HepG2 (cell line): Measurements from ENCODE around the gene NRL. TPM values are rescaled to one million over a fixed set of nuclear protein-coding genes. Genes with fewer than 3 reads are reported as not detected.

ENCODE experiments used
- ATF7-NPFF ChIP-seq: sonication (generic); formaldehyde crosslinking; IDR thresholded peaks from 2 replicates; pipeline ENCODE4 v1.8.1; 2023; ENCODE audit warnings: mild to moderate bottlenecking, low read depth, missing genetic modification reagents, moderate library complexity
- CEBPG ChIP-seq: IDR thresholded peaks from 2 replicates; pipeline ENCODE4 v1.6.1; 2016
- HDAC6 ChIP-seq: fragments of 200-600 bp; sonication (generic); IDR thresholded peaks from 2 replicates; pipeline ENCODE4 v1.7.0; 2017; ENCODE audit warnings: mild to moderate bottlenecking, antibody characterized with exemption, low read length, low read depth
- HES4 ChIP-seq: sonication (generic); formaldehyde crosslinking; IDR thresholded peaks from 2 replicates; pipeline ENCODE4 v1.9.0; 2021; ENCODE audit warnings: mild to moderate bottlenecking, missing genetic modification reagents, borderline replicate concordance
- HMG20B ChIP-seq: conservative IDR thresholded peaks from 2 replicates; pipeline ENCODE4 v1.6.1; 2016; ENCODE audit warnings: missing genetic modification reagents, missing compliant biosample characterization
- IKZF1 ChIP-seq: fragments of 450-650 bp; IDR thresholded peaks from 2 replicates; pipeline ENCODE4 v1.7.1; 2016
- JUN ChIP-seq: sonication (generic); formaldehyde crosslinking; IDR thresholded peaks from 2 replicates; pipeline ENCODE4 v1.4.0; 2020; ENCODE audit warnings: mild to moderate bottlenecking, missing genetic modification reagents
- MBD4 ChIP-seq: IDR thresholded peaks from 2 replicates; pipeline ENCODE4 v1.6.1; 2012; ENCODE audit warnings: low read length, inconsistent platforms, borderline replicate concordance
- NR2F1 ChIP-seq, 2 experiments: fragments of 450-650 bp in 1 of 2; formaldehyde crosslinking in 1 of 2; IDR thresholded peaks; 2 replicates each; pipeline versions ENCODE4 v1.5.0 to v1.6.1; 2016 to 2020; ENCODE audit warnings: mild to moderate bottlenecking in 1 of 2, missing compliant biosample characterization in 1 of 2, missing genetic modification reagents in 1 of 2, moderate library complexity in 1 of 2
- PRDM4 ChIP-seq: sonication (generic); formaldehyde crosslinking; IDR thresholded peaks from 2 replicates; pipeline ENCODE4 v1.9.0; 2021; ENCODE audit warnings: missing genetic modification reagents, borderline replicate concordance
- RELA ChIP-seq: sonication (generic); formaldehyde crosslinking; IDR thresholded peaks from 2 replicates; pipeline ENCODE4 v1.4.0; 2020; ENCODE audit warnings: missing genetic modification reagents
- TFAP4 ChIP-seq: sonication (generic); IDR thresholded peaks from 2 replicates; pipeline ENCODE4 v1.6.1; 2016; ENCODE audit warnings: low read depth, borderline replicate concordance
- THAP7 ChIP-seq: sonication (generic); formaldehyde crosslinking; IDR thresholded peaks from 2 replicates; pipeline ENCODE4 v1.8.1; 2023; ENCODE audit warnings: mild to moderate bottlenecking, missing genetic modification reagents
- ZBTB3 ChIP-seq: sonication (generic); formaldehyde crosslinking; IDR thresholded peaks from 2 replicates; pipeline ENCODE4 v1.4.0; 2020; ENCODE audit warnings: low read depth, mild to moderate bottlenecking, moderate library complexity, missing genetic modification reagents, borderline replicate concordance
- ZNF253 ChIP-seq: sonication (generic); formaldehyde crosslinking; IDR thresholded peaks from 2 replicates; pipeline ENCODE4 v1.8.0; 2022; ENCODE audit warnings: mild to moderate bottlenecking, missing genetic modification reagents, borderline replicate concordance
- ZNF264 ChIP-seq: sonication (generic); formaldehyde crosslinking; IDR thresholded peaks from 2 replicates; pipeline ENCODE4 v1.4.0; 2020; ENCODE audit warnings: missing genetic modification reagents
- ZNF558 ChIP-seq: sonication (generic); formaldehyde crosslinking; IDR thresholded peaks from 2 replicates; pipeline ENCODE4 v1.9.0; 2022; ENCODE audit warnings: mild to moderate bottlenecking, missing genetic modification reagents, borderline replicate concordance
- ZSCAN9 ChIP-seq: IDR thresholded peaks from 2 replicates; pipeline ENCODE4 v1.6.1; 2016; ENCODE audit warnings: borderline replicate concordance
- polyA plus RNA-seq, 8 experiments: library from polyadenylated mRNA; depleted of rRNA in 3 of 8; stranded (reverse) in 7 of 8; unstranded in 1 of 8; fragments of >200 nt; fragmentation: Illumina TruSeq in 4 of 8; extraction: Trizol in 4 of 8; gene quantifications; 2 replicates each; pipeline versions ENCODE4 v1.2.1 to v1.2.3, GENCODE V29; 2011 to 2016; ENCODE audit warnings: low read depth in 4 of 8, missing spikeins in 1 of 8, mixed read lengths in 1 of 8; ENCODE audit not compliant: insufficient read depth in 1 of 8
- total RNA-seq, 5 experiments: library from RNA; depleted of rRNA; stranded (reverse); fragments of >200 nt; fragmentation: Illumina TruSeq; extraction: Trizol; gene quantifications; 2 replicates each; pipeline ENCODE4 v1.2.3, GENCODE V29; 2016; ENCODE audit warnings: low read depth in 1 of 5
- TF ChIP-seq, protein P1 (sequence below): sonication (generic); formaldehyde crosslinking; IDR thresholded peaks from 2 replicates; pipeline ENCODE4 v1.5.0; 2020; ENCODE audit warnings: mild to moderate bottlenecking, missing genetic modification reagents
- TF ChIP-seq, protein P2 (sequence below): sonication (generic); formaldehyde crosslinking; IDR thresholded peaks from 2 replicates; pipeline ENCODE4 v1.4.0; 2020; ENCODE audit warnings: missing genetic modification reagents

NRL gene
- total and polyA plus RNA-seq, 2 of the 13 experiments (the other 11 are each of a cell fraction or from before 2014, with no cell fraction given), result 2.5 to 4.7 TPM

DNA sequence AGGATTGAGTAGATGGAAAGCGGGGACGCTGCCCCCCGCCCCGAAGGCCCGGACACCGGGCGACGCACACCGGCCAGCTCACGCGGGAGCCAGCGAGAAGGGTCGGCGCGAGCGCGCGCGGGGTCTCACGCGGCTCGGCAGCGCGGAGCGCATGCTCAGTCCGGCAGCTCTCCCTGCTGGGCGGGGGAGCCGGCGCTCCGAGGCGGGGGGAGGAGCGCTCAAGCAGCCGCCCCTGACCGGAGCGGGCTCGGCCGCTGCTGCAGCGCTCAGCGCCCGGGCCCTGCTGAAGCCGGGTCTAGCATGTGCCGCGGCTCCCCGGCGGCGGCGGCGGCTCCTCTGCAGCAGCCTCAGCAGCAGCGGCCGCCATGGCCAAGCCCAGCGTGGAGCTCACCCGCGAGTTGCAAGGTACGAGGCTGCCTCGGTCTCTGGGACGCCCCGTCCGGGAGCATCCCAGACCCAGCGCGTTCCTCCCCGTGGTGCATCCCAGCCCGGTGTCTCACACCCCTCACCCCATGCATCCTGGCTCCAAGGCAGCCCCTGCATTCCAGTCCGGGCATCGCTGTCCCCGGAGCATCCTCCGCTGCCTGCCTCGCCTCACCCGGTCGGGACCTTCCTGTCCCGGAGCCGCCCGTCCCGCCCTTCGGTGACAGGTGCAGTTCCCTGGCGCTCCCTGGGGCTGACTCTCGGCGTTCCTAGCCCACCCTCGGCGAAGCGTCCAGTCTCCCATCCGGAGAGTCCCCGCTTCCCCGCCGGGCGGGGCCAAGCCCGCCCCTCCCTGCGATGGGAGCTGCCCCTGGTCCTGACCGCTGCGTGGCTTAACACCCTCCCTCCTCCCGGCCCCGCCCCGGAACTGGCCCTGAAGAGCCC is 62.7 kb downstream of the NRL start, which contains the start of gene CARMIL3 (continued):
- TF ChIP-seq ZNF264 (no peak; the same call in 1 of the 2 replicates), NR2F1 (CRISPR knock-in tag; IDR thresholded peaks at IDR 0.05) (no peak; a peak in 1 of 4 replicates), ZBTB3 (peak; percentile 82; the same call in 1 of the 2 replicates), HES4 (peak; percentile 83), PRDM4 (CRISPR knock-in tag) (peak; percentile 88), HMG20B (CRISPR knock-in tag) (peak; percentile 74; the same call in 1 of the 2 replicates), IKZF1 (no peak), ZNF558 (CRISPR knock-in tag) (peak; percentile 85; the same call in 1 of the 2 replicates), RELA (CRISPR knock-in tag) (peak; percentile 84; the same call in 1 of the 2 replicates), THAP7 (CRISPR knock-in tag) (0 out of 2 replicates have a peak, but pooled peaks have one; percentile 5), HDAC6 (no peak), TFAP4 (peak; percentile 34; the same call in 1 of the 2 replicates), JUN (CRISPR knock-in tag) (peak; percentile 69; the same call in 1 of the 2 replicates), CEBPG (CRISPR knock-in tag) (no peak), ZNF253 (CRISPR knock-in tag) (peak; percentile 87), ZSCAN9 (CRISPR knock-in tag) (peak; percentile 84), MBD4 (no peak), ATF7-NPFF (CRISPR knock-in tag) (peak; percentile 89)
- TF ChIP-seq, protein P1, sequence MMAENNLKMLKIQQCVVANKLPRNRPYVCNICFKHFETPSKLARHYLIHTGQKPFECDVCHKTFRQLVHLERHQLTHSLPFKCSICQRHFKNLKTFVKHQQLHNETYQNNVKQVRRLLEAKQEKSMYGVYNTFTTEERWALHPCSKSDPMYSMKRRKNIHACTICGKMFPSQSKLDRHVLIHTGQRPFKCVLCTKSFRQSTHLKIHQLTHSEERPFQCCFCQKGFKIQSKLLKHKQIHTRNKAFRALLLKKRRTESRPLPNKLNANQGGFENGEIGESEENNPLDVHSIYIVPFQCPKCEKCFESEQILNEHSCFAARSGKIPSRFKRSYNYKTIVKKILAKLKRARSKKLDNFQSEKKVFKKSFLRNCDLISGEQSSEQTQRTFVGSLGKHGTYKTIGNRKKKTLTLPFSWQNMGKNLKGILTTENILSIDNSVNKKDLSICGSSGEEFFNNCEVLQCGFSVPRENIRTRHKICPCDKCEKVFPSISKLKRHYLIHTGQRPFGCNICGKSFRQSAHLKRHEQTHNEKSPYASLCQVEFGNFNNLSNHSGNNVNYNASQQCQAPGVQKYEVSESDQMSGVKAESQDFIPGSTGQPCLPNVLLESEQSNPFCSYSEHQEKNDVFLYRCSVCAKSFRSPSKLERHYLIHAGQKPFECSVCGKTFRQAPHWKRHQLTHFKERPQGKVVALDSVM (CRISPR knock-in tag), result peak; percentile 35; the same call in 1 of the 2 replicates
- TF ChIP-seq, protein P2, sequence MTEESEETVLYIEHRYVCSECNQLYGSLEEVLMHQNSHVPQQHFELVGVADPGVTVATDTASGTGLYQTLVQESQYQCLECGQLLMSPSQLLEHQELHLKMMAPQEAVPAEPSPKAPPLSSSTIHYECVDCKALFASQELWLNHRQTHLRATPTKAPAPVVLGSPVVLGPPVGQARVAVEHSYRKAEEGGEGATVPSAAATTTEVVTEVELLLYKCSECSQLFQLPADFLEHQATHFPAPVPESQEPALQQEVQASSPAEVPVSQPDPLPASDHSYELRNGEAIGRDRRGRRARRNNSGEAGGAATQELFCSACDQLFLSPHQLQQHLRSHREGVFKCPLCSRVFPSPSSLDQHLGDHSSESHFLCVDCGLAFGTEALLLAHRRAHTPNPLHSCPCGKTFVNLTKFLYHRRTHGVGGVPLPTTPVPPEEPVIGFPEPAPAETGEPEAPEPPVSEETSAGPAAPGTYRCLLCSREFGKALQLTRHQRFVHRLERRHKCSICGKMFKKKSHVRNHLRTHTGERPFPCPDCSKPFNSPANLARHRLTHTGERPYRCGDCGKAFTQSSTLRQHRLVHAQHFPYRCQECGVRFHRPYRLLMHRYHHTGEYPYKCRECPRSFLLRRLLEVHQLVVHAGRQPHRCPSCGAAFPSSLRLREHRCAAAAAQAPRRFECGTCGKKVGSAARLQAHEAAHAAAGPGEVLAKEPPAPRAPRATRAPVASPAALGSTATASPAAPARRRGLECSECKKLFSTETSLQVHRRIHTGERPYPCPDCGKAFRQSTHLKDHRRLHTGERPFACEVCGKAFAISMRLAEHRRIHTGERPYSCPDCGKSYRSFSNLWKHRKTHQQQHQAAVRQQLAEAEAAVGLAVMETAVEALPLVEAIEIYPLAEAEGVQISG (CRISPR knock-in tag), result peak; percentile 82
